ENCODE results near the gene ACOX3. TPM values are rescaled to one million over a fixed set of nuclear protein-coding genes. Genes with fewer than 3 reads are reported as not detected.

ACOX3 gene
- total RNA-seq, 1 experiment from 2014 or later, result 11.0 TPM

DNA sequence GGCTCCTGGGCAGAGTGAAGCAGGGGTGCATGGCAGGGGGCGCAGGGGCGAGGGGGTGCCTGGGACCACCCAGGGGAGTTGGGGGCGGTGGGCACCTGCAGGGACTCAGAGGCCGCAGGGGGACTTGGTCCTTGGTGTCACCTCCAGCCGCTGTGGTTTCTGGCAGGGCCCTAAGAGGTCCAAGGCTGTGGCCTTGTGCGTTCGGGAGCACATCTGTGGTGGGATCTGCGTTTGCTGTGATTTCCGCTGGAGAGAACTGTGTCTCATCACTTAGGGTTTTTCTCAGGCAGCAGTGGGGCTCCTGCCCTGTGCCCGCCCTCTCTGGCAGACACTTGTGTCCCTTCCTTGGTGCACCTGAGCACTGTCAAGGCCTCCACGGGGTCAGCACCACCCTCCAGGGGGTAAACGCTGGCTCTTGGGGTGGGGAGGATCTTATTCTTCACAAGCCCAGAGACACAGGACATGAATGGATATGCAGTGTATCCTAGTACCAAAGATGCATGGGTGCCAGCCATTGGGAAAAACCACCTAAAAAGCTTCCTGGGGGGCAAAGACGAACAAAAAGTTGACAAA, 66.5 kb downstream of the ACOX3 start:
- Mint-ChIP-seq H3K9me3 (ENCODE audit: low read depth, unreplicated experiment) (no peaks in the 10 kb centered on the region), H3K36me3 (ENCODE audit: insufficient read depth, unreplicated experiment) (no peaks in the 10 kb centered on the region), H3K4me3 (ENCODE audit: low read depth, unreplicated experiment) (no peak overlapping the region), H3K4me1 (ENCODE audit: low read depth, unreplicated experiment) (no peaks in the 10 kb centered on the region), H3K27ac (ENCODE audit: unreplicated experiment) (no peak overlapping the region), H3K27me3 (ENCODE audit: unreplicated experiment) (no peaks in the 10 kb centered on the region)
- no peak for DNase-seq
- BruUV-seq (replicated peaks), result no TSS peak
- TF ChIP-seq, protein P1, sequence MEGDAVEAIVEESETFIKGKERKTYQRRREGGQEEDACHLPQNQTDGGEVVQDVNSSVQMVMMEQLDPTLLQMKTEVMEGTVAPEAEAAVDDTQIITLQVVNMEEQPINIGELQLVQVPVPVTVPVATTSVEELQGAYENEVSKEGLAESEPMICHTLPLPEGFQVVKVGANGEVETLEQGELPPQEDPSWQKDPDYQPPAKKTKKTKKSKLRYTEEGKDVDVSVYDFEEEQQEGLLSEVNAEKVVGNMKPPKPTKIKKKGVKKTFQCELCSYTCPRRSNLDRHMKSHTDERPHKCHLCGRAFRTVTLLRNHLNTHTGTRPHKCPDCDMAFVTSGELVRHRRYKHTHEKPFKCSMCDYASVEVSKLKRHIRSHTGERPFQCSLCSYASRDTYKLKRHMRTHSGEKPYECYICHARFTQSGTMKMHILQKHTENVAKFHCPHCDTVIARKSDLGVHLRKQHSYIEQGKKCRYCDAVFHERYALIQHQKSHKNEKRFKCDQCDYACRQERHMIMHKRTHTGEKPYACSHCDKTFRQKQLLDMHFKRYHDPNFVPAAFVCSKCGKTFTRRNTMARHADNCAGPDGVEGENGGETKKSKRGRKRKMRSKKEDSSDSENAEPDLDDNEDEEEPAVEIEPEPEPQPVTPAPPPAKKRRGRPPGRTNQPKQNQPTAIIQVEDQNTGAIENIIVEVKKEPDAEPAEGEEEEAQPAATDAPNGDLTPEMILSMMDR (IDR thresholded peaks at IDR 0.05; ENCODE audit: unreplicated experiment), result no peak
- intact Hi-C loops (cut with micrococcal nuclease; ENCODE audit: unreplicated experiment), result no loop called here
- CTCF ChIA-PET, result no interaction called here

DNA sequence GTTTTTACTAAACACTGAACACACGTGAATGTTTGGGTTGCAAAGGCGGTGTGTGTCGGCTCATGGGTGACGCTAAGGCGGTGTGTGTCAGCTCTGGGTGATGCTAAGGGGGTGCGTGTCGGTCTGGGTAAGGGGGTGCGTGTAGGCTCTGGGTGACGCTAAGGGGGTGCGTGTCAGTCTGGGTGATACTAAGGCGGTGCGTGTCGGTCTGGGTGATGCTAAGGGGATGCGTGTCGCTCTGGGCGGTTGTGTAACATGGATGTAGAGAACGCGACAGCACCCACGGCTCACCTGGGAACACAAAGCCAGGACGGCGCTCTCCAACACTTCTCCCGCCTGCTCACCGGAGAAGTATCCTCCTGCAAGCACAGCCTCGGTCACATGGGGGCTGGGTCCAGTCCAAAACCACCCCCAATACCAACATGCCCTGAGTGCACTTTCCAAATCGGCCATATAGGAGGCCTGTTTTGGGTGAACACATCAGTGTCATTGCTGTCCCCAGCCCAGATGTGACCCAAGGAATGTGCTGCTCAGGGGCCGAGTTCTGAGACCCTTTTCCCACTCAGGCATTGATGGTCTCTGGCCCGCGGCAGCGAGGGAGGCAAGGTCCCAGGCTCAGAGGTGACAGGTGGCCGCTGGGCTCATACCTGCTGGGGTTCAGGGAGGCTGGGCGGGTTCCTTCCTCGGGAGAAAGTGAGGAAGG, 67.1 kb downstream of the ACOX3 start:
- no peak for DNase-seq
- no TSS peak for BruUV-seq (replicated peaks)
- CTCF ChIA-PET, result interaction anchor here (0.6 kb wide), 1 partner anchor 1326 kb away, joined by 3 read pairs; no protein-coding TSS in a partner anchor
- H3K4me1 Mint-ChIP-seq (ENCODE audit: low read depth, unreplicated experiment), result no peaks in the 10 kb centered on the region
- TF ChIP-seq, protein P1 (IDR thresholded peaks at IDR 0.05; ENCODE audit: unreplicated experiment), result no peak
- intact Hi-C loops (cut with micrococcal nuclease; ENCODE audit: unreplicated experiment), result no loop called here
- H3K4me3 Mint-ChIP-seq (ENCODE audit: low read depth, unreplicated experiment), result no peak overlapping the region
- H3K36me3 Mint-ChIP-seq (ENCODE audit: insufficient read depth, unreplicated experiment), result no peaks in the 10 kb centered on the region
- H3K27me3 Mint-ChIP-seq (ENCODE audit: unreplicated experiment), result no peaks in the 10 kb centered on the region
- no peaks in the 10 kb centered on the region for H3K9me3 Mint-ChIP-seq (ENCODE audit: low read depth, unreplicated experiment)
- no peak overlapping the region for H3K27ac Mint-ChIP-seq (ENCODE audit: unreplicated experiment)

DNA sequence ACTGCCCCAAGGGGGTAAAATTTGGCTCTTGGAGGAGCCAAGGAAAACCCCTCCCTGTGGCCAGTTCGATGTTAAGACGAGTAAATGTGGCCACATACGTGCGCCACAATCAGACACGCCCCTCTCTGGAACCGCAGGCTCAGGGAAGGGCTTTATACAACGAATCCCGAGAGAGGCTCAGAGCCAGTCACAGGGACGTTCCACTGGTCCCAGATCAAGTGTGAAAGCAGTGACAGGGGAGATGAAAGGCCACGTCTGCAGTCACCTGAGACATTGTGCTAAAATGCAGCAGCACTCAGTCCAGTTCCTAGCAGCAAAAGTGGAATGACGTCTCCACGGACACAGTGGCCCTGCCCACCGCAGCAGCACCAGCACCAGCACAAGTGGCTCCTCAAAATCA, 68.0 kb downstream of the ACOX3 start:
- DNase-seq, result no peak

DNA sequence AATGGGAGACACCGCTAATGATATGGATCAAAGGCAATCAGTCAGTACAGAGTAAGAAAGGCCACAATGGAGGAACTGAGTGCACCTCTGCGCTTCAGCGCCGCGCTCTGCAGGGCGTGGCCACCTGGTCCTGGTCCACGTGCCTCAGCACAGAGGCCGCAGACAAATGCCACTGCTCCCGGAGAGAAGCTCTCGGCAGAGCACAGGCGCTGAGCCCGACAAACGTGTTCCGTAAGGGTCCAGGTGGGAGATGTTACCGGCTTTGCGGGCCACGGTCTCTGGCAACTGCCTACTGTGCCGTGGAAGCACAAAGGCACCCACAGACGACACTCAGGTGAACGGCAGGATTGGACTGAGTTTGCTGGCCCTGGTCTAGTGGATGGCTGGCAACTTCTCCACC, 68.9 kb downstream of the ACOX3 start:
- BruUV-seq (replicated peaks), result no TSS peak
- Mint-ChIP-seq H3K27ac (ENCODE audit: unreplicated experiment) (no peak overlapping the region), H3K4me3 (ENCODE audit: low read depth, unreplicated experiment) (no peak overlapping the region), H3K4me1 (ENCODE audit: low read depth, unreplicated experiment) (no peaks in the 10 kb centered on the region), H3K27me3 (ENCODE audit: unreplicated experiment) (no peaks in the 10 kb centered on the region), H3K9me3 (ENCODE audit: low read depth, unreplicated experiment) (no peaks in the 10 kb centered on the region), H3K36me3 (ENCODE audit: insufficient read depth, unreplicated experiment) (no peaks in the 10 kb centered on the region)
- intact Hi-C loops (cut with micrococcal nuclease; ENCODE audit: unreplicated experiment), result no loop called here
- TF ChIP-seq, protein P1 (IDR thresholded peaks at IDR 0.05; ENCODE audit: unreplicated experiment), result no peak
- CTCF ChIA-PET, result no interaction called here
- DNase-seq, result no peak

More for the DNA sequence above, 68.0 kb downstream of the ACOX3 start:
- H3K4me3 Mint-ChIP-seq (ENCODE audit: low read depth, unreplicated experiment), result no peak overlapping the region
- no TSS peak for BruUV-seq (replicated peaks)
- H3K4me1 Mint-ChIP-seq (ENCODE audit: low read depth, unreplicated experiment), result no peaks in the 10 kb centered on the region
- H3K9me3 Mint-ChIP-seq (ENCODE audit: low read depth, unreplicated experiment), result no peaks in the 10 kb centered on the region
- TF ChIP-seq, protein P1 (IDR thresholded peaks at IDR 0.05; ENCODE audit: unreplicated experiment), result no peak
- H3K27me3 Mint-ChIP-seq (ENCODE audit: unreplicated experiment), result no peaks in the 10 kb centered on the region
- no peak overlapping the region for H3K27ac Mint-ChIP-seq (ENCODE audit: unreplicated experiment)
- H3K36me3 Mint-ChIP-seq (ENCODE audit: insufficient read depth, unreplicated experiment), result no peaks in the 10 kb centered on the region
- CTCF ChIA-PET, result interaction anchor here (0.6 kb wide), 1 partner anchor 1326 kb away, joined by 3 read pairs; no protein-coding TSS in a partner anchor
- intact Hi-C loops (cut with micrococcal nuclease; ENCODE audit: unreplicated experiment), result no loop called here
